Stimulated activated CD4-positive, alpha-beta T cell treated with anti-CD3 and anti-CD28 coated beads, TNF-alpha, amount 100 ng/mL, for 24 hours (primary cell): ENCODE measurements around the gene OR51B6.
"Not testable (repeated sequence)": the region's sequence is repeated elsewhere in the genome, so short reads cannot be mapped to it uniquely, and the experiment has no call there.

Experiments
- DNase-seq, 3 experiments: peaks; one replicate each; pipeline ENCODE4 v3.0.0-alpha.2; 2020; ENCODE audit warnings: low read depth in 3 of 3

The OR51B6 gene

GRCh38 chr11:5351208-5351607, at the start of gene OR51B6:
TSS of gene OR51B6 (plus strand) at chr11:5351508. CDS start at chr11:5351508, 0 bp downstream.
- DNase-seq = no peak

- no peak for DNase-seq
These were observed 49.5 kb upstream of the OR51B6 start, which contains the start of gene OR51B4 for GRCh38 chr11:5301846-5302245. TSS of gene OR51B4 (minus strand) at chr11:5301946. CDS start at chr11:5301946, 0 bp downstream.

- DNase-seq = no peak
These were observed 47.7 kb upstream of the OR51B6 start for GRCh38 chr11:5303626-5304025.

- no peak for DNase-seq
These were observed 47.3 kb upstream of the OR51B6 start for GRCh38 chr11:5304046-5304445.

- no peak for DNase-seq
These were observed 43.9 kb upstream of the OR51B6 start for GRCh38 chr11:5307256-5308019.

GRCh38 chr11:5310423-5310822, 40.9 kb upstream of the OR51B6 start:
- no peak for DNase-seq

GRCh38 chr11:5313326-5314023, 37.8 kb upstream of the OR51B6 start:
- DNase-seq = not testable (repeated sequence)

GRCh38 chr11:5317292-5317691, 34.0 kb upstream of the OR51B6 start:
- DNase-seq = no peak

GRCh38 chr11:5324197-5324596, 27.1 kb upstream of the OR51B6 start, which contains the start of gene OR51B2:
TSS of gene OR51B2 (minus strand) at chr11:5324297. CDS start at chr11:5324297, 0 bp downstream.
- DNase-seq = no peak

- DNase-seq = no peak
These were observed 16.1 kb upstream of the OR51B6 start for GRCh38 chr11:5335170-5335569.

GRCh38 chr11:5336331-5336730, 15.0 kb upstream of the OR51B6 start:
- no peak for DNase-seq

GRCh38 chr11:5337253-5337652, 14.1 kb upstream of the OR51B6 start:
- not testable (repeated sequence) for DNase-seq

GRCh38 chr11:5339771-5340322, 11.5 kb upstream of the OR51B6 start:
- DNase-seq = no peak

GRCh38 chr11:5343474-5344335, 7.6 kb upstream of the OR51B6 start, which contains the start of gene OR51B5:
TSS of gene OR51B5 (minus strand) at chr11:5343524. CDS start at chr11:5343524, 0 bp downstream.
- no peak for DNase-seq

GRCh38 chr11:5345831-5346230, 5.5 kb upstream of the OR51B6 start:
- no peak for DNase-seq

GRCh38 chr11:5348551-5349194, 2.6 kb upstream of the OR51B6 start:
- DNase-seq = no peak

- no peak for DNase-seq
These were observed 1.8 kb upstream of the OR51B6 start for GRCh38 chr11:5349550-5349949.

- not testable (repeated sequence) for DNase-seq
These were observed 4.7 kb downstream of the OR51B6 start for GRCh38 chr11:5356031-5356430.

- DNase-seq = no peak
These were observed 10.8 kb downstream of the OR51B6 start for GRCh38 chr11:5362017-5362625.

GRCh38 chr11:5363679-5364078, 12.4 kb downstream of the OR51B6 start:
- no peak for DNase-seq

GRCh38 chr11:5364214-5364613, 12.9 kb downstream of the OR51B6 start:
- no peak for DNase-seq
